Measurements from ENCODE around the gene XRN2. TPM values are rescaled to one million over a fixed set of nuclear protein-coding genes. Genes with fewer than 3 reads are reported as not detected.

XRN2 gene
- total RNA-seq, 4 donors from 2014 or later: 31.9 to 50.9 (median 37.3) TPM

DNA sequence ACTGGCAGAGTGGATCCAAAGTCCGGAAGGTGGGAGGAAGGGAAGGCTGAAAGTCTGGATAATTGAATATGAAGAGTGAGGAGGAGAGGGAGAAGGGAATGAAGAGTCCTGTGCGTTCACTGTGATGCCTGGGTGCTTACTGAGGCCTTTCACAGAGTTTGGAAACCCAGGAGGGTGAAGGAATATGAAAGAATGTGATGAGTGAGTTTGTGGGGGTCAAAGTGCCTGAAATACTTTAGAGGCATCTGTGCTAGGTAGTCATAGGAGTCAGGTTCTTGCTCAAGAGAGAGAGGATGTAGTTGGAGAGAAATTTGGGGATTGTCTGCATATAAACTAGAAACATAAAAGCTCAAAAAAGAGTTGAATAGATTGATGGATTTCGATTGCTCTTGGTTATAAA, 73.5 kb downstream of the XRN2 start:
- intact Hi-C loops (cut with DNase I; ENCODE audit: low total_unique reads): no loop called here
- WGBS, 2 donors: 92 to 97% methylated on average over 3 of the region's 3 CpGs
- TF ChIP-seq, protein P1, sequence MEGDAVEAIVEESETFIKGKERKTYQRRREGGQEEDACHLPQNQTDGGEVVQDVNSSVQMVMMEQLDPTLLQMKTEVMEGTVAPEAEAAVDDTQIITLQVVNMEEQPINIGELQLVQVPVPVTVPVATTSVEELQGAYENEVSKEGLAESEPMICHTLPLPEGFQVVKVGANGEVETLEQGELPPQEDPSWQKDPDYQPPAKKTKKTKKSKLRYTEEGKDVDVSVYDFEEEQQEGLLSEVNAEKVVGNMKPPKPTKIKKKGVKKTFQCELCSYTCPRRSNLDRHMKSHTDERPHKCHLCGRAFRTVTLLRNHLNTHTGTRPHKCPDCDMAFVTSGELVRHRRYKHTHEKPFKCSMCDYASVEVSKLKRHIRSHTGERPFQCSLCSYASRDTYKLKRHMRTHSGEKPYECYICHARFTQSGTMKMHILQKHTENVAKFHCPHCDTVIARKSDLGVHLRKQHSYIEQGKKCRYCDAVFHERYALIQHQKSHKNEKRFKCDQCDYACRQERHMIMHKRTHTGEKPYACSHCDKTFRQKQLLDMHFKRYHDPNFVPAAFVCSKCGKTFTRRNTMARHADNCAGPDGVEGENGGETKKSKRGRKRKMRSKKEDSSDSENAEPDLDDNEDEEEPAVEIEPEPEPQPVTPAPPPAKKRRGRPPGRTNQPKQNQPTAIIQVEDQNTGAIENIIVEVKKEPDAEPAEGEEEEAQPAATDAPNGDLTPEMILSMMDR (IDR thresholded peaks at IDR 0.05): no peak
- TF ChIP-seq POLR2A (IDR thresholded peaks at IDR 0.05): no peak

DNA sequence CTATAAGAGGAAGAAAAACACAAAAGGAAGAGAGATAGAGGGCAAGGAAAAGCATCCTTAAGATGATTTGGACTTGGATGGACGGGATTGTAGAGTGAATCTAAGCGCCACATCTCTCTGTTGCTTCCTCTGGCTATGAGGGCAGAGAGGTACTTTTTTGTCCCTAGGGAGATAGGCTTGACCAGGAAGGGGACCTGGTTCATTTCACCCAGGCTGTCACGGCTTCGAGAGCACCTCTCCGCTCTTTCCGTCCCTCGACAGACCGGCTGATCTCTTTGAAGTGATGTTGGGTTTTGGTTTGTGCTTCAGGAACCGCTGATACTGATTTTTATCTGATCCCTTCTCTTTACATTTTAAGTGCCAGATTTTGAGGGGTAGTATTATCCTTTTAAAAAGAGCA, 74.6 kb downstream of the XRN2 start:
- no peak overlapping the region for H3K4me3 ChIP-seq (ENCODE audit: low read depth, poor library complexity, severe bottlenecking)
- no peak for DNase-seq (ENCODE audit: low spot score in 2 of 2)
- WGBS, 2 donors: 96% methylated on average over 9 of the region's 9 CpGs
- intact Hi-C loops (cut with DNase I; ENCODE audit: low total_unique reads): no loop called here
- TF ChIP-seq, protein P1 (IDR thresholded peaks at IDR 0.05): no peak
- TF ChIP-seq POLR2A (IDR thresholded peaks at IDR 0.05): no peak

More for the DNA sequence above, 73.5 kb downstream of the XRN2 start:
- DNase-seq (ENCODE audit: low spot score in 2 of 2): no peak
- H3K4me3 ChIP-seq (ENCODE audit: low read depth, poor library complexity, severe bottlenecking): no peak overlapping the region

DNA sequence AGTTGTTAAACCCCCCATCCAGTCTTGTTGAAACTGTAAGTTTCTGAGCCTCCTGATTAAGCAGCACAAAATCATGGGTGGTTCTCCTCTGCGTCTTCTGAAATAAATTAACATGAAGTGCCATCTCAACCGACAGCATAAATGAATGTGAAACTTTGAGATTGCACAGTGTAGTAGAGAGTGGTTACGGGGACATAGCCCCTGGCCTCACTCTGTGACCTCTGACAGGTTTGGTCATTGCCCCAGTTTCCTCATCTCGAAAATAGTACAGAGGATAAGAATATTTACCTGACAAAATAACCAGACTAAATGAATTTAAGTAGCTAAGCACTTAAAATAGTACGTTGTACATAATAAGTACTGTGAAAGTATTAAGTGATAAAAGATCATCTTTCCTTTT, 75.1 kb downstream of the XRN2 start:
- 93 to 95% methylated on average over 5 of the region's 5 CpGs for WGBS, 2 donors
- intact Hi-C loops (cut with DNase I; ENCODE audit: low total_unique reads): no loop called here
- no peak overlapping the region for H3K4me3 ChIP-seq (ENCODE audit: low read depth, poor library complexity, severe bottlenecking)
- TF ChIP-seq, protein P1 (IDR thresholded peaks at IDR 0.05): no peak
- TF ChIP-seq POLR2A (IDR thresholded peaks at IDR 0.05): no peak
- no peak for DNase-seq (ENCODE audit: low spot score in 2 of 2)

DNA sequence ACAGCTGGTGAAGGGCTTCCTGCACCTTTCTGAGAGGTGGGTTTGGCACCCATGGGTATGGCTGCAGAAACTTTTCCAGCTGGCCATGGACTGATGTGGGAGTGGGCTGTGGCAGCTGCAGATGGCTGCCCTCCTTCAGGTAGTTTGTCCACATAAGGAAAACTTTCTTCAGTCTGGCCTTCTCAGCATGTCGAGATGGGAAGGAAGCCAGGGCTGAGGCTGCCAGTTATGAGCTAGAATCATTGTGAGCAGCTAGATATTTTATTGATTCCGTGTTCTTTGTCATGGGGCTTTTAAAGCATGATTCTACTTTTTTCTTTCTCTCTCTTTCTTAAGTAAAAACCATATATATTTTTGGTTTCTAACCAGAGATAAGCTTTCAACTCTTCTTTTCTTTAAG, 77.6 kb downstream of the XRN2 start:
- WGBS, 2 donors: 76 to 89% methylated on average over 2 of the region's 2 CpGs
- intact Hi-C loops (cut with DNase I; ENCODE audit: low total_unique reads): no loop called here
- no peak for TF ChIP-seq POLR2A (IDR thresholded peaks at IDR 0.05)
- TF ChIP-seq, protein P1 (IDR thresholded peaks at IDR 0.05): no peak
- no peak for DNase-seq (ENCODE audit: low spot score in 2 of 2)
- H3K4me3 ChIP-seq (ENCODE audit: low read depth, poor library complexity, severe bottlenecking): no peak overlapping the region

DNA sequence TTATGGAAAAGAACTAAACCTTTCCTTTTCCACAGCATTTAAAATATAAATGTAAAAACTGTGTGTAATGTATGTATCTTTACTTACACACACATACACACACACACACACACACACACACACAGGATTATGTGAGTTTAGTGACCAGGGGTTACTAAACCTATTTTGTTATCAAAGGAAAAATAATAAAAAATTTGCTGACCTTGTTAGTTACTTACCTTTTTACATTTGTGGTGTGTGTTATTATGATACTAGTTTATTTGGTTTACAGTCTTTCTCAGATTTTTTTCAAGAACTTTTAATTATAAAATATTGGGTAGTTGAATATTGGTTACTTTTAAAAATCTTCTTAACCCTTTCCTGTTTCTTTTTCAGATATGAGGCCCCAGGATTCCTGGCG, 78.5 kb downstream of the XRN2 start:
- TF ChIP-seq POLR2A (IDR thresholded peaks at IDR 0.05): no peak
- intact Hi-C loops (cut with DNase I; ENCODE audit: low total_unique reads): no loop called here
- no peak overlapping the region for H3K4me3 ChIP-seq (ENCODE audit: low read depth, poor library complexity, severe bottlenecking)
- DNase-seq (ENCODE audit: low spot score in 2 of 2): no peak
- 87 to 100% methylated on average over 1 of the region's 1 CpG for WGBS, 2 donors

DNA sequence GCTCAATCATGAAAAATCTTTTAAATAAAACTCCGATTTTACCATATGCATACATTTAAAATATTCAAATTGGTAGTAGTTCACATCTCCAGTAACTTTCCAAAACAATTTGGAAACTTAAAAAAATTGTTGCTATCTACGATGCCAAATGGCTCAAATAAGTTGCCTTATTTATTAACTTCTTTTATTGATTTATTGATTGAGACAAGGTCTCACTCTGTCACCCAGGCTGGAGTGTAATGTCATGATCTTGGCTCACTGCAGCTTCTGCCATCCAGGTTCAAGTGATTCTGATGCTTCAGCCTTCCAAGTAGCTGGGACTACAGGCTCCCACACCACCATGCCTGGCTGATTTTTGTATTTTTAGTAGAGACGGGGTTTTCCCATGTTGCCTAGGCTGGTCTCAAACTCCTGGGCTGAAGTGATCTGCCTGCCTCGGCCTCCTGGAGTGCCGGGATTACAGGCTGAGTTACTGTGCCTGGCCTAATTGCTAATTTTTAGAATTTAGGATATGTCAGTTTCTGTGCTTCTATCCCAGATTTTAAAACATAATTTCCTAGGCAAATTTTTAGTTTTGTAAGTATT, 81.3 kb downstream of the XRN2 start:
- DNase-seq (ENCODE audit: low spot score in 2 of 2): no peak
- intact Hi-C loops (cut with DNase I; ENCODE audit: low total_unique reads): no loop called here
- WGBS, 2 donors: 97 to 99% methylated on average over 5 of the region's 5 CpGs
- no peak overlapping the region for H3K4me3 ChIP-seq (ENCODE audit: low read depth, poor library complexity, severe bottlenecking)
- no peak for TF ChIP-seq POLR2A (IDR thresholded peaks at IDR 0.05)
- TF ChIP-seq, protein P1 (IDR thresholded peaks at IDR 0.05): no peak

Data from lower leg skin (tissue), 4 donors.